Trophoblast cell (in vitro differentiated cells and primary cell): ENCODE results near the gene PPARD.

ENCODE experiments used
- DNase-seq, 2 donors: peaks; one replicate each; pipeline ENCODE4 v3.0.0-alpha.2; 2016
- H2AFZ ChIP-seq: 2 replicates; pipeline ENCODE4 v1.6.1; 2013; ENCODE audit warnings: low read length, moderate library complexity, mild to moderate bottlenecking; ENCODE audit not compliant: insufficient read depth, poor library complexity
- H2AK5ac ChIP-seq: 2 replicates; pipeline ENCODE4 v1.6.1; 2013; ENCODE audit warnings: mild to moderate bottlenecking, low read length
- H2BK120ac ChIP-seq: 2 replicates; pipeline ENCODE4 v1.6.1; 2013; ENCODE audit warnings: low read length, mild to moderate bottlenecking, moderate library complexity; ENCODE audit not compliant: insufficient read depth, poor library complexity
- H2BK12ac ChIP-seq: 2 replicates; pipeline ENCODE4 v1.6.1; 2013; ENCODE audit warnings: mild to moderate bottlenecking, low read length, moderate library complexity
- H2BK5ac ChIP-seq: 2 replicates; pipeline ENCODE4 v1.6.1; 2013; ENCODE audit warnings: low read length, low read depth, moderate library complexity, mild to moderate bottlenecking; ENCODE audit not compliant: poor library complexity
- H3K14ac ChIP-seq: 2 replicates; pipeline ENCODE4 v1.6.1; 2013; ENCODE audit warnings: mild to moderate bottlenecking, low read length
- H3K18ac ChIP-seq: 2 replicates; pipeline ENCODE4 v1.6.1; 2013; ENCODE audit warnings: mild to moderate bottlenecking, low read length
- H3K23ac ChIP-seq: 2 replicates; pipeline ENCODE4 v1.6.1; 2013; ENCODE audit warnings: low read length
- H3K27ac ChIP-seq: 2 replicates; pipeline ENCODE4 v1.5.1; 2013; ENCODE audit warnings: low read depth, mild to moderate bottlenecking, inconsistent platforms, low read length, moderate library complexity
- H3K27me3 ChIP-seq: 2 replicates; pipeline ENCODE4 v1.6.1; 2013; ENCODE audit warnings: inconsistent platforms, mild to moderate bottlenecking, low read length, moderate library complexity; ENCODE audit not compliant: insufficient read depth
- H3K36me3 ChIP-seq, 2 experiments: 1 replicate in 1 of 2; 2 replicates in 1 of 2; pipeline ENCODE4 v1.6.1; 2013; ENCODE audit warnings: low read length in 2 of 2, mild to moderate bottlenecking in 2 of 2, moderate library complexity in 1 of 2; ENCODE audit not compliant: insufficient read depth in 2 of 2, control insufficient read depth in 1 of 2
- H3K4ac ChIP-seq: 2 replicates; pipeline ENCODE4 v1.6.1; 2013; ENCODE audit warnings: low read depth, mild to moderate bottlenecking, low read length, moderate library complexity
- H3K4me1 ChIP-seq, 2 experiments: 1 replicate in 1 of 2; 2 replicates in 1 of 2; pipeline ENCODE4 v1.6.1; 2013; ENCODE audit warnings: low read length in 2 of 2, mild to moderate bottlenecking in 2 of 2, moderate library complexity in 1 of 2; ENCODE audit not compliant: insufficient read depth in 2 of 2, control insufficient read depth in 1 of 2
- H3K4me2 ChIP-seq: 2 replicates; pipeline ENCODE4 v1.6.1; 2013; ENCODE audit warnings: inconsistent platforms, mild to moderate bottlenecking, low read length, moderate library complexity
- H3K4me3 ChIP-seq: 2 replicates; pipeline ENCODE4 v1.5.1; 2013; ENCODE audit warnings: mild to moderate bottlenecking, low read depth, low read length, inconsistent platforms
- H3K79me1 ChIP-seq: one replicate; pipeline ENCODE4 v1.6.1; 2013; ENCODE audit warnings: low read length
- H3K79me2 ChIP-seq: 2 replicates; pipeline ENCODE4 v1.6.1; 2013; ENCODE audit warnings: low read length, mild to moderate bottlenecking; ENCODE audit not compliant: control insufficient read depth, insufficient read depth, poor library complexity
- H3K9ac ChIP-seq: 2 replicates; pipeline ENCODE4 v1.6.1; 2013; ENCODE audit warnings: mild to moderate bottlenecking, low read length
- H3K9me3 ChIP-seq: 2 replicates; pipeline ENCODE4 v1.6.1; 2013; ENCODE audit warnings: low read depth, mild to moderate bottlenecking, control low read depth, inconsistent platforms, low read length; ENCODE audit not compliant: insufficient read depth
- H4K12ac ChIP-seq: 2 replicates; pipeline ENCODE4 v1.6.1; 2013; ENCODE audit warnings: low read depth, mild to moderate bottlenecking, low read length, moderate library complexity
- H4K8ac ChIP-seq: 2 replicates; pipeline ENCODE4 v1.6.1; 2013; ENCODE audit warnings: low read depth, mild to moderate bottlenecking, low read length, moderate library complexity
- H4K91ac ChIP-seq: one replicate; pipeline ENCODE4 v1.6.1; 2013; ENCODE audit warnings: low read depth, mild to moderate bottlenecking, low read length, moderate library complexity
- WGBS: extraction: QIAGEN DNeasy Blood & Tissue Kit; methylation state at CpG from one replicate; pipeline ENCODE4 v1.1.7; 2013; ENCODE audit warnings: missing lambda C conversion rate; ENCODE audit not compliant: insufficient read length, insufficient coverage; ENCODE audit errors: extremely low coverage; 5-methylcytosine and 5-hydroxymethylcytosine counted together

The PPARD gene

GRCh38 chr6:35343835-35344550 is 1.6 kb downstream of the PPARD start:
- Histone ChIP-seq H3K79me2 (peaks cover 11% of the 10 kb centered on the region), H3K9me3 (no peaks in the 10 kb centered on the region), H2AFZ (no peak overlapping the region), H3K4me3 (no peak overlapping the region), H3K4me1 (peaks cover 15 to 24% of the 10 kb centered on the region in 2 experiments), H3K27me3 (no peaks in the 10 kb centered on the region), H3K36me3 (peaks cover 16 to 22% of the 10 kb centered on the region in 2 experiments), H3K9ac (no peak overlapping the region), H3K79me1 (peaks cover 7% of the 10 kb centered on the region), H4K12ac (no peak overlapping the region), H3K4ac (peak overlapping the region; percentile 1), H3K4me2 (peak overlapping the region; percentile 92), H3K14ac (no peak overlapping the region), H2BK120ac (no peak overlapping the region), H3K27ac (peak overlapping the region; percentile 21), H4K8ac (no peak overlapping the region), H3K23ac (peak overlapping the region; percentile 13), H2BK5ac (no peak overlapping the region), H2BK12ac (no peak overlapping the region), H2AK5ac (no peak overlapping the region), H3K18ac (no peak overlapping the region), H4K91ac (no peak overlapping the region)
- DNase-seq, result peak in 1 of 2 donors; percentile 66
- WGBS, result no CpG with 5 or more reads among the region's 6 CpGs

GRCh38 chr6:35351422-35351821 is 9.1 kb downstream of the PPARD start:
- H3K9ac ChIP-seq, result no peak overlapping the region
- H2BK120ac ChIP-seq, result no peak overlapping the region
- no peak overlapping the region for H4K8ac ChIP-seq
- no peak overlapping the region for H3K14ac ChIP-seq
- H3K4me1 ChIP-seq, result peaks cover 2 to 6% of the 10 kb centered on the region in 2 experiments
- H3K9me3 ChIP-seq, result no peaks in the 10 kb centered on the region
- H3K27me3 ChIP-seq, result no peaks in the 10 kb centered on the region
- H4K12ac ChIP-seq, result no peak overlapping the region
- no peak overlapping the region for H3K4ac ChIP-seq
- H2AFZ ChIP-seq, result no peak overlapping the region
- no peaks in the 10 kb centered on the region for H3K79me1 ChIP-seq
- peaks cover 22 to 32% of the 10 kb centered on the region in 2 experiments for H3K36me3 ChIP-seq
- no peak overlapping the region for H4K91ac ChIP-seq
- H3K18ac ChIP-seq, result no peak overlapping the region
- no peaks in the 10 kb centered on the region for H3K79me2 ChIP-seq
- no peak overlapping the region for H3K23ac ChIP-seq
- H3K4me2 ChIP-seq, result no peak overlapping the region
- H3K27ac ChIP-seq, result no peak overlapping the region
- H3K4me3 ChIP-seq, result no peak overlapping the region
- no peak overlapping the region for H2BK5ac ChIP-seq
- no peak for DNase-seq
- no peak overlapping the region for H2BK12ac ChIP-seq
- no CpG with 5 or more reads among the region's 4 CpGs for WGBS
- H2AK5ac ChIP-seq, result no peak overlapping the region

GRCh38 chr6:35352735-35353134 is 10.4 kb downstream of the PPARD start:
- Histone ChIP-seq H2AFZ (no peak overlapping the region), H3K18ac (no peak overlapping the region), H3K23ac (no peak overlapping the region), H3K27ac (no peak overlapping the region), H2BK12ac (no peak overlapping the region), H3K4ac (no peak overlapping the region), H3K14ac (no peak overlapping the region), H4K91ac (no peak overlapping the region), H4K12ac (no peak overlapping the region), H3K79me2 (no peaks in the 10 kb centered on the region), H2BK5ac (no peak overlapping the region), H3K4me3 (no peak overlapping the region), H3K79me1 (no peaks in the 10 kb centered on the region), H3K36me3 (peaks cover 26 to 34% of the 10 kb centered on the region in 2 experiments), H3K4me2 (no peak overlapping the region), H3K9me3 (peaks cover 1% of the 10 kb centered on the region), H3K27me3 (no peaks in the 10 kb centered on the region), H2BK120ac (no peak overlapping the region), H3K9ac (no peak overlapping the region), H3K4me1 (no peaks in the 10 kb centered on the region), H4K8ac (no peak overlapping the region), H2AK5ac (no peak overlapping the region)
- no peak for DNase-seq
- WGBS, result no CpG with 5 or more reads among the region's 2 CpGs

GRCh38 chr6:35354361-35355135 is 12.2 kb downstream of the PPARD start:
- Histone ChIP-seq H2AFZ (no peak overlapping the region), H3K23ac (no peak overlapping the region), H3K27me3 (no peaks in the 10 kb centered on the region), H4K12ac (no peak overlapping the region), H2BK120ac (no peak overlapping the region), H3K14ac (no peak overlapping the region), H4K91ac (no peak overlapping the region), H3K27ac (no peak overlapping the region), H3K9me3 (peaks cover 1% of the 10 kb centered on the region), H2AK5ac (no peak overlapping the region), H3K4ac (no peak overlapping the region), H3K79me2 (no peaks in the 10 kb centered on the region), H4K8ac (no peak overlapping the region), H2BK5ac (no peak overlapping the region), H3K4me2 (no peak overlapping the region), H3K79me1 (no peaks in the 10 kb centered on the region), H3K36me3 (peaks cover 17 to 29% of the 10 kb centered on the region in 2 experiments), H3K18ac (no peak overlapping the region), H3K4me3 (no peak overlapping the region), H3K9ac (no peak overlapping the region), H2BK12ac (no peak overlapping the region), H3K4me1 (no peaks in the 10 kb centered on the region)
- WGBS, result no CpG with 5 or more reads among the region's 13 CpGs
- DNase-seq, result peak in 1 of 2 donors; percentile 25
